ENCODE results near the gene SCFD2.

GRCh38 chr4:53040459-53040815, 325.4 kb downstream of the SCFD2 start:
- TF ChIP-seq CTCF (IDR thresholded peaks at IDR 0.05; ENCODE audit: extremely low read depth in 1 of 2, insufficient read depth in 1 of 2, low read depth in 1 of 2, low read length in 2 of 2), result no peak
- no peak for TF ChIP-seq MAX (IDR thresholded peaks at IDR 0.05; ENCODE audit: insufficient read depth, insufficient read length)
- TF ChIP-seq POLR2AphosphoS5 (IDR thresholded peaks at IDR 0.05; ENCODE audit: insufficient read depth, low read depth, low read length), result no peak
- no peak for TF ChIP-seq POLR2A (IDR thresholded peaks at IDR 0.05; ENCODE audit: low read depth, low read length)
- no peak for TF ChIP-seq JUN (IDR thresholded peaks at IDR 0.05; ENCODE audit: borderline replicate concordance, insufficient read depth, insufficient read length, low read depth)
- TF ChIP-seq FOS (IDR thresholded peaks at IDR 0.05; ENCODE audit: borderline replicate concordance, insufficient read depth, low read length), result no peak
- TF ChIP-seq EZH2 (IDR thresholded peaks at IDR 0.05; ENCODE audit: borderline replicate concordance, low read depth, low read length, severe bottlenecking), result no peak
- no peak for TF ChIP-seq GATA2 (IDR thresholded peaks at IDR 0.05; ENCODE audit: insufficient read depth, insufficient read length, low read depth, low read length)
- no peak for TF ChIP-seq MYC (IDR thresholded peaks at IDR 0.05; ENCODE audit: low read depth, low read length)
